Gastrocnemius medialis (tissue), 4 donors: ENCODE measurements around the gene KANTR. TPM values are rescaled to one million over a fixed set of nuclear protein-coding genes. Genes with fewer than 3 reads are reported as not detected.

Source experiments
- ATAC-seq, 2 donors: fragments of 150-250 bp; one replicate each; pipeline ENCODE4 v1.9.1; 2016
- DNase-seq, 2 donors: peaks; one replicate each; pipeline ENCODE4 v3.0.0-alpha.2; 2019
- H3K27ac ChIP-seq, 4 donors: fragments of 200-600 bp; sonication (generic); 1 replicate in 1 of 4; 2 replicates in 3 of 4; pipeline ENCODE4 v1.5.1; 2016 to 2018; ENCODE audit warnings: mild to moderate bottlenecking in 2 of 4, moderate library complexity in 1 of 4
- H3K27me3 ChIP-seq, 3 donors: fragments of 200-600 bp; sonication (generic) in 2 of 3; 1 replicate in 1 of 3; 2 replicates in 2 of 3; pipeline versions ENCODE4 v1.5.1 to v1.6.0; 2016 to 2019; ENCODE audit warnings: mild to moderate bottlenecking in 1 of 3, moderate library complexity in 1 of 3
- H3K36me3 ChIP-seq, 2 donors: fragments of 200-600 bp; sonication (generic) in 1 of 2; one replicate each; pipeline ENCODE4 v1.5.1; 2017 to 2018
- H3K4me1 ChIP-seq, 2 donors: fragments of 200-600 bp; sonication (generic) in 1 of 2; one replicate each; pipeline ENCODE4 v1.5.1; 2016 to 2017; ENCODE audit warnings: mild to moderate bottlenecking in 2 of 2
- H3K4me3 ChIP-seq, 4 donors: fragments of 200-600 bp; sonication (generic) in 3 of 4; 1 replicate in 1 of 4; 2 replicates in 3 of 4; pipeline ENCODE4 v1.5.1; 2016 to 2019; ENCODE audit warnings: mild to moderate bottlenecking in 2 of 4
- H3K9me3 ChIP-seq, 3 donors: fragments of 200-600 bp; sonication (generic) in 2 of 3; 1 replicate in 1 of 3; 2 replicates in 2 of 3; pipeline ENCODE4 v1.5.1; 2016 to 2019
- CTCF ChIP-seq, 5 experiments: fragments of 450-650 bp in 3 of 5; fragments of 200-600 bp in 2 of 5; sonication (generic) in 2 of 5; IDR thresholded peaks in 4 of 5; conservative IDR thresholded peaks in 1 of 5; 1 replicate in 4 of 5; 2 replicates in 1 of 5; pipeline ENCODE4 v1.5.1; 2016 to 2019; ENCODE audit warnings: antibody characterized with exemption in 5 of 5, mild to moderate bottlenecking in 3 of 5, moderate library complexity in 3 of 5
- POLR2A ChIP-seq, 2 donors: fragments of 450-650 bp; IDR thresholded peaks; one replicate each; pipeline ENCODE4 v1.6.1; 2017; ENCODE audit warnings: antibody characterized with exemption in 2 of 2, mild to moderate bottlenecking in 2 of 2, moderate library complexity in 2 of 2
- in situ Hi-C, 4 donors: fragments of 200-750 bp; cut with MboI; loops; one replicate each; pipeline versions ENCODE4 v1.15.0 to v1.8.0; 2017; ENCODE audit warnings: low sequenced_read_pairs in 4 of 4
- intact Hi-C: fragments of 100-400 bp; cut with DNase I; formaldehyde crosslinking; loops from one replicate; pipeline ENCODE4 v1.15.1; 2023; ENCODE audit warnings: low total_unique reads
- total RNA-seq, 4 donors: library from RNA; depleted of rRNA; stranded (reverse); fragments of >200 nt; gene quantifications; one replicate each; pipeline versions ENCODE4 v1.1.0 to v1.2.3, GENCODE V29; 2016

The KANTR gene
- total RNA-seq, 4 donors from 2014 or later = 3.0 to 13.0 (median 7.4) TPM

- no peaks in the 10 kb centered on the region for H3K36me3 ChIP-seq
- peaks cover 0 to 10% of the 10 kb centered on the region in 2 donors for H3K4me1 ChIP-seq
- H3K9me3 ChIP-seq = no peaks in the 10 kb centered on the region
- in situ Hi-C loops = loop anchor here in 1 of 4 donors (25.0 kb wide), 1 partner anchor 137 kb away; no protein-coding TSS in a partner anchor
- no peak overlapping the region for H3K4me3 ChIP-seq
- no peaks in the 10 kb centered on the region for H3K27me3 ChIP-seq
- no peak overlapping the region for H3K27ac ChIP-seq
- intact Hi-C loops = loop anchor here (10.0 kb wide), 1 partner anchor 250 kb away; no protein-coding TSS in a partner anchor
- no peak for ATAC-seq
- TF ChIP-seq CTCF (IDR thresholded peaks at IDR 0.05 in 4 of 5, conservative IDR thresholded peaks at IDR 0.05 in 1 of 5) (no peak), POLR2A (IDR thresholded peaks at IDR 0.05) (no peak)
- no peak for DNase-seq
Observed at GRCh38 chrX:53075011-53075410, 18.9 kb upstream of the KANTR start.

GRCh38 chrX:53076671-53077070 is 17.3 kb upstream of the KANTR start:
- Histone ChIP-seq H3K4me3 (no peak overlapping the region), H3K36me3 (no peaks in the 10 kb centered on the region), H3K27me3 (no peaks in the 10 kb centered on the region), H3K27ac (no peak overlapping the region), H3K9me3 (no peaks in the 10 kb centered on the region), H3K4me1 (peaks cover 0 to 7% of the 10 kb centered on the region in 2 donors)
- ATAC-seq (no peak), DNase-seq (no peak)
- intact Hi-C loops (loop anchor here (10.0 kb wide), 1 partner anchor 248 kb away; no protein-coding TSS in a partner anchor), in situ Hi-C loops (loop anchor here in 1 of 4 donors (25.0 kb wide), 1 partner anchor 136 kb away; no protein-coding TSS in a partner anchor)
- TF ChIP-seq CTCF (IDR thresholded peaks at IDR 0.05 in 4 of 5, conservative IDR thresholded peaks at IDR 0.05 in 1 of 5) = no peak
- TF ChIP-seq POLR2A (IDR thresholded peaks at IDR 0.05) = no peak

GRCh38 chrX:53077207-53078197 is 16.4 kb upstream of the KANTR start:
- no peaks in the 10 kb centered on the region for H3K27me3 ChIP-seq
- H3K4me3 ChIP-seq = no peak overlapping the region
- no peaks in the 10 kb centered on the region for H3K36me3 ChIP-seq
- no peak for TF ChIP-seq POLR2A (IDR thresholded peaks at IDR 0.05)
- TF ChIP-seq CTCF (IDR thresholded peaks at IDR 0.05 in 4 of 5, conservative IDR thresholded peaks at IDR 0.05 in 1 of 5) = no peak
- in situ Hi-C loops (loop anchor here in 1 of 4 donors (25.0 kb wide), 1 partner anchor 135 kb away; no protein-coding TSS in a partner anchor), intact Hi-C loops (loop anchor here (10.0 kb wide), 1 partner anchor 247 kb away; no protein-coding TSS in a partner anchor)
- no peak overlapping the region for H3K27ac ChIP-seq
- no peaks in the 10 kb centered on the region for H3K4me1 ChIP-seq
- no peak for DNase-seq
- no peaks in the 10 kb centered on the region for H3K9me3 ChIP-seq
- ATAC-seq = no peak

- no peak for DNase-seq
- intact Hi-C loops = loop anchor here (10.0 kb wide), 1 partner anchor 246 kb away; no protein-coding TSS in a partner anchor
- no peaks in the 10 kb centered on the region for H3K9me3 ChIP-seq
- no peak for TF ChIP-seq CTCF (IDR thresholded peaks at IDR 0.05 in 4 of 5, conservative IDR thresholded peaks at IDR 0.05 in 1 of 5)
- TF ChIP-seq POLR2A (IDR thresholded peaks at IDR 0.05) = no peak
- ATAC-seq = no peak
- no peak overlapping the region for H3K27ac ChIP-seq
- no peak overlapping the region for H3K4me3 ChIP-seq
- in situ Hi-C loops = loop anchor here in 1 of 4 donors (25.0 kb wide), 1 partner anchor 133 kb away; no protein-coding TSS in a partner anchor
- H3K36me3 ChIP-seq = no peaks in the 10 kb centered on the region
- H3K4me1 ChIP-seq = peaks cover 0 to 8% of the 10 kb centered on the region in 2 donors
- no peaks in the 10 kb centered on the region for H3K27me3 ChIP-seq
Observed at GRCh38 chrX:53078943-53079342, 15.0 kb upstream of the KANTR start.
